ENCODE data around the gene KHDC3L. TPM values are rescaled to one million over a fixed set of nuclear protein-coding genes. Genes with fewer than 3 reads are reported as not detected.

Gene KHDC3L
- total RNA-seq, result not detected

GRCh38 chr6:73362358-73362757 lies at the start of gene KHDC3L:
Gene KHDC3L (plus strand): TSS chr6:73362658. CDS start chr6:73362730, 72 bp downstream.
- no peak for ATAC-seq
- H3K27me3 Mint-ChIP-seq, result peaks cover 1% of the 10 kb centered on the region
- H3K9me3 Mint-ChIP-seq, result no peaks in the 10 kb centered on the region
- H3K4me3 Mint-ChIP-seq, result no peak within 1 kb of the TSS
- no peak for DNase-seq
- H3K4me1 Mint-ChIP-seq (ENCODE audit: low read depth), result no peaks in the 10 kb centered on the region
- H3K27ac Mint-ChIP-seq, result no peak within 1 kb of the TSS
- POLR2A ChIA-PET, result interaction anchor here (0.6 kb wide), 1 partner anchor 22 kb away, joined by 4 read pairs; no protein-coding TSS in a partner anchor
- H3K36me3 Mint-ChIP-seq (ENCODE audit: low read depth), result no peaks in the 10 kb centered on the region
- CTCF ChIA-PET, result no interaction called here
- no peak for TF ChIP-seq CTCF (IDR thresholded peaks at IDR 0.05)
- intact Hi-C loops (cut with micrococcal nuclease), result no loop called here

GRCh38 chr6:73314577-73315492 lies 47.6 kb upstream of the KHDC3L start:
- POLR2A ChIA-PET, result no interaction called here
- Mint-ChIP-seq H3K9me3 (peaks cover 10% of the 10 kb centered on the region), H3K4me3 (no peak overlapping the region), H3K27ac (no peak overlapping the region), H3K4me1 (ENCODE audit: low read depth) (peaks cover 8% of the 10 kb centered on the region), H3K36me3 (ENCODE audit: low read depth) (no peaks in the 10 kb centered on the region), H3K27me3 (peaks cover 52% of the 10 kb centered on the region)
- no peak for ATAC-seq
- CTCF ChIA-PET, result interaction anchor here (1.6 to 2.5 kb wide), 3 partner anchors 10 to 13 kb away, joined by 4 to 8 read pairs (median 8); no protein-coding TSS in a partner anchor
- no peak for DNase-seq
- TF ChIP-seq CTCF (IDR thresholded peaks at IDR 0.05), result no peak
- intact Hi-C loops (cut with micrococcal nuclease), result no loop called here

GRCh38 chr6:73323323-73323722 lies 39.1 kb upstream of the KHDC3L start:
- no peak for ATAC-seq
- no peak for DNase-seq
- H3K27ac Mint-ChIP-seq, result no peak overlapping the region
- H3K9me3 Mint-ChIP-seq, result no peaks in the 10 kb centered on the region
- H3K36me3 Mint-ChIP-seq (ENCODE audit: low read depth), result no peaks in the 10 kb centered on the region
- no peaks in the 10 kb centered on the region for H3K27me3 Mint-ChIP-seq
- no peaks in the 10 kb centered on the region for H3K4me1 Mint-ChIP-seq (ENCODE audit: low read depth)
- ChIA-PET CTCF (interaction anchor here (0.8 to 1.2 kb wide), 2 partner anchors 14 to 288 kb away, joined by 3 read pairs; no protein-coding TSS in a partner anchor), POLR2A (no interaction called here)
- no peak overlapping the region for H3K4me3 Mint-ChIP-seq
- intact Hi-C loops (cut with micrococcal nuclease), result no loop called here
- TF ChIP-seq CTCF (IDR thresholded peaks at IDR 0.05), result no peak

GRCh38 chr6:73325656-73326055 lies 36.8 kb upstream of the KHDC3L start:
- no peak for ATAC-seq
- H3K27ac Mint-ChIP-seq, result no peak overlapping the region
- POLR2A ChIA-PET, result no interaction called here
- H3K9me3 Mint-ChIP-seq, result no peaks in the 10 kb centered on the region
- intact Hi-C loops (cut with micrococcal nuclease), result no loop called here
- H3K36me3 Mint-ChIP-seq (ENCODE audit: low read depth), result no peaks in the 10 kb centered on the region
- no peak for TF ChIP-seq CTCF (IDR thresholded peaks at IDR 0.05)
- H3K27me3 Mint-ChIP-seq, result peaks cover 3% of the 10 kb centered on the region
- H3K4me1 Mint-ChIP-seq (ENCODE audit: low read depth), result no peaks in the 10 kb centered on the region
- no peak for DNase-seq
- no peak overlapping the region for H3K4me3 Mint-ChIP-seq
- CTCF ChIA-PET, result interaction anchor here (1.2 to 2.4 kb wide), 6 partner anchors 10 to 806 kb away, joined by 4 to 11 read pairs (median 6); no protein-coding TSS in a partner anchor

GRCh38 chr6:73328790-73329189 lies 33.7 kb upstream of the KHDC3L start:
- no peaks in the 10 kb centered on the region for H3K4me1 Mint-ChIP-seq (ENCODE audit: low read depth)
- POLR2A ChIA-PET, result interaction anchor here (0.6 kb wide), 1 partner anchor 257 kb away, joined by 4 read pairs; no protein-coding TSS in a partner anchor
- H3K27me3 Mint-ChIP-seq, result peaks cover 3% of the 10 kb centered on the region
- H3K36me3 Mint-ChIP-seq (ENCODE audit: low read depth), result no peaks in the 10 kb centered on the region
- CTCF ChIA-PET, result interaction anchor here (0.8 to 3.5 kb wide), 8 partner anchors 8 to 712 kb away, joined by 3 to 12 read pairs (median 6); no protein-coding TSS in a partner anchor
- intact Hi-C loops (cut with micrococcal nuclease), result no loop called here
- H3K4me3 Mint-ChIP-seq, result no peak overlapping the region
- no peak for ATAC-seq
- TF ChIP-seq CTCF (IDR thresholded peaks at IDR 0.05), result no peak
- no peak overlapping the region for H3K27ac Mint-ChIP-seq
- no peak for DNase-seq
- H3K9me3 Mint-ChIP-seq, result no peaks in the 10 kb centered on the region
